Measurements from ENCODE around the gene OR51S1. TPM values are rescaled to one million over a fixed set of nuclear protein-coding genes. Genes with fewer than 3 reads are reported as not detected.
"Not testable (repeated sequence)": the region's sequence is repeated elsewhere in the genome, so short reads cannot be mapped to it uniquely, and the experiment has no call there.

Gene OR51S1, protein sequence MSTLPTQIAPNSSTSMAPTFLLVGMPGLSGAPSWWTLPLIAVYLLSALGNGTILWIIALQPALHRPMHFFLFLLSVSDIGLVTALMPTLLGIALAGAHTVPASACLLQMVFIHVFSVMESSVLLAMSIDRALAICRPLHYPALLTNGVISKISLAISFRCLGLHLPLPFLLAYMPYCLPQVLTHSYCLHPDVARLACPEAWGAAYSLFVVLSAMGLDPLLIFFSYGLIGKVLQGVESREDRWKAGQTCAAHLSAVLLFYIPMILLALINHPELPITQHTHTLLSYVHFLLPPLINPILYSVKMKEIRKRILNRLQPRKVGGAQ
- total RNA-seq, result not detected

- DNase-seq (ENCODE audit: low spot score), result no peak
Measured at GRCh38 chr11:4848908-4849532, at the start of gene OR51S1. TSS of gene OR51S1 (minus strand) at chr11:4849208. CDS start at chr11:4849208, 0 bp downstream.

- no peak for DNase-seq (ENCODE audit: low spot score)
Measured at GRCh38 chr11:4891996-4892640, 43.1 kb upstream of the OR51S1 start.

DNA sequence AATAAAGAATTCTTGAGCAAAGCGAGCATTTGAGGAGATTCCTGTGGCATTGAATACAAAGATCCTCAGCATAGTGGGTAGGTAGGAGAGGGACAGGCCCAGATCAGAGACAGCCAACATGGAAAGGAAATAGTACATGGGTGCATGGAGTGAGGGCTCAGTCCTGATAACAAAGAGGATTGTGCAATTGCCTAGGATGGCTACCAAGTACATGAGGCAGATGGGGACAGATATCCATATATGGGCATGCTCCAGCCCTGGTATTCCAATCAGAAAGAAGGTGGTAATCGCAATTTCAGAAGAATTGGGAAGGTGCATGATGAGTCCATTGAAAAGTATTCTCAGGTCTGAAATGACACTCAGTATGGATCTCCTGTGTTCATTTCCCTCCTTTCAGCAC, 41.3 kb upstream of the OR51S1 start:
- DNase-seq (ENCODE audit: low spot score), result no peak

GRCh38 chr11:4887591-4887990, 38.6 kb upstream of the OR51S1 start:
- DNase-seq (ENCODE audit: low spot score), result no peak

DNA sequence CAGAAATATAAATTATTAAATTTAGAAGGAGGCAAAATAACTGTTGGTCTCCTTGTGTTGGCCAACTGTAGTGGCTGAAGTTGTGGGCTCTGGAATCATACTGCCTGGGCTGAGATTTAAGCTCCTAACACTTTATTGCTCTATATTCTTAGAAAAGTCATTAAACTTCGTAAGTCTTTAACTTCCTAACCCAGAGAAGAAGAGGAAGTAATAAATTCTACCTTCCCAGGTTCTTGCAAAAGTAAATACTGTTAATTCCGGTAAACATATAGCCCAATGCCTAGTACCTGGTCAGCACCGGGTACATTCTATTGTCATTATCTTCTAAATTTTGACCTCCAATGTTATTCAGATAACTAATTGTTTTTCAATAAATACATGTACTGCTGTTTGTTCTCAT, 37.2 kb upstream of the OR51S1 start:
- DNase-seq (ENCODE audit: low spot score), result no peak

GRCh38 chr11:4884361-4884760, 35.4 kb upstream of the OR51S1 start:
- DNase-seq (ENCODE audit: low spot score), result no peak

- DNase-seq (ENCODE audit: low spot score), result no peak
Measured at GRCh38 chr11:4882543-4882942, 33.5 kb upstream of the OR51S1 start.

GRCh38 chr11:4881860-4882500, 33.0 kb upstream of the OR51S1 start, which contains the start of gene OR51T1:
TSS of gene OR51T1 (plus strand) at chr11:4881900. CDS start at chr11:4881900, 0 bp downstream.
- no peak for DNase-seq (ENCODE audit: low spot score)

GRCh38 chr11:4881188-4881587, 32.2 kb upstream of the OR51S1 start:
- no peak for DNase-seq (ENCODE audit: low spot score)

DNA sequence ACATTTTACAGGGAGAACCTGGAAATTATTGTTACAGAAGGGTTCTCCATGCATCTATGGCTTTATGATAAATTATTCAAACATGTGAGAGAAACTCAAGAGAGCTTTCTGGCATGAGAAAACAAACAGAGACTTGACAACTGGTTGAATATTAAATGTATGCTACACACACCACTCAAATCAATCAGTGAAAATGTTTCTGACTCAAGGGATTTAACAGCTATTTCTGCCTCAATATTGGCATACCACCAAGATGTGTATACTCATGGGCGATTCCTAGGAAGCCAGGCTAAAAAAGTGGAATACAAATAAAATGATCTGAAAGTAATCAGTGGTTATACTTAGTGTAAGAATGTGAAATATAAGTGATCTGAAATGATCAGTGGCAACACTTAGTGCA, 16.8 kb upstream of the OR51S1 start:
- no peak for DNase-seq (ENCODE audit: low spot score)

DNA sequence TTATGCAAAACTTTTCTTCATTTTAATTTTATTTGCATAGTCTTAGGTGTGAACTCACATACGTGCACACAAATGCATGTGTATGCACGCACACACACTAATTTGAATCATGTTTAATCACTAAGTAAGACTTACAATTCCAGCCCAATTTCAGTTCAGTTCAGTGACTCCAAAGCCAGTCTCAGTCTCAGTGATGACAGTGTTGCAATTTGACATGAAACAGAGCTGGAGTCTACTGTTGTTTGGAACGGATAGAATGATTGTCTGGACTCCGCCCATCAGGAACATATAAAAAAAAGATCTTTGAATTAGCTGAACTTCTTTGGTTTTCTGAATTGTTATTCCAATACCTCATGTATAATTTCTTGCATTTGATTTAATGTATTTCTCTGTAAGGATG, 14.9 kb upstream of the OR51S1 start:
- DNase-seq (ENCODE audit: low spot score), result no peak

GRCh38 chr11:4862447-4863236, 13.6 kb upstream of the OR51S1 start:
- DNase-seq (ENCODE audit: low spot score), result no peak

DNA sequence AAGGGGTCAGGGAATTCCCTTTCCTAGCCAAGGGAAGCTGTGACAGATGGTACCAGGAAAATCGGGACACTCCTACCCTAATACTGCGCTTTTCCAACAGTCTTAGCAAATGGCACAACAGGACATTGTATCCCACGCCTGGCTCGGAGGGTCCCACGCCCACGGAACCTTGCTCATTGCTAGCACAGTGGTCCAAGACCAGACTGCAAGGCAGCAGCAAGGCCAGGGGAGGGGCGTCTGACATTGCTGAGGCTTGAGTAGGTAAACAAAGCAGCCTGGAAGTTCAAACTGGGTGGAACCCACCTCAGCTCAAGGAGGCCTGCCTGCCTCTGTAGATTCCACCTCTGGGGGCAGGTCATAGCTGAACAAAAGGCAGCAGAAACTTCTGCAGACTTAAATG, 5.3 kb upstream of the OR51S1 start:
- DNase-seq (ENCODE audit: low spot score), result not testable (repeated sequence)

- DNase-seq (ENCODE audit: low spot score), result no peak
Measured at GRCh38 chr11:4851033-4851432, 2.0 kb upstream of the OR51S1 start.

- DNase-seq (ENCODE audit: low spot score), result no peak
Measured at GRCh38 chr11:4839851-4840549, 9.0 kb downstream of the OR51S1 start.

GRCh38 chr11:4830909-4831308, 18.1 kb downstream of the OR51S1 start:
- DNase-seq (ENCODE audit: low spot score), result no peak

- DNase-seq (ENCODE audit: low spot score), result no peak
Measured at GRCh38 chr11:4830346-4830745, 18.7 kb downstream of the OR51S1 start.

DNA sequence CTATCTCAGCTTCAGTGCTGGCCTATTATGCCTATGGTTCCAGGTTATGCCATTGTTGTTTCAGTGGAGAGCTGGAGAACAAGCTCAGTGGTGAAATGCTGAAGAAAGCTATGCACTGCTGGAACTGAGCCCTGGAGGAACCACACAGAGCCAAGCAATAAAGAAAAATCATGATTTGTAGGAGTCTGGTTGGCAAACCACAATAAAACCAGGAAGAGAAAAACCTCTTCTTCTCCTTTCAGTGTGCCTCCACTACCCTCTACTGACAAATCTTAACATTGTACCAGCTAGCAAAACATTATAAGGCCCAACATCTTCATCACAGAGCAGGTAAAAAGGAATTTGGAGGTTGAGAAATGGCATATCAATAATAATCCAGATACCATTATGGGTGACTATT, 22.6 kb downstream of the OR51S1 start:
- DNase-seq (ENCODE audit: low spot score), result no peak

DNA sequence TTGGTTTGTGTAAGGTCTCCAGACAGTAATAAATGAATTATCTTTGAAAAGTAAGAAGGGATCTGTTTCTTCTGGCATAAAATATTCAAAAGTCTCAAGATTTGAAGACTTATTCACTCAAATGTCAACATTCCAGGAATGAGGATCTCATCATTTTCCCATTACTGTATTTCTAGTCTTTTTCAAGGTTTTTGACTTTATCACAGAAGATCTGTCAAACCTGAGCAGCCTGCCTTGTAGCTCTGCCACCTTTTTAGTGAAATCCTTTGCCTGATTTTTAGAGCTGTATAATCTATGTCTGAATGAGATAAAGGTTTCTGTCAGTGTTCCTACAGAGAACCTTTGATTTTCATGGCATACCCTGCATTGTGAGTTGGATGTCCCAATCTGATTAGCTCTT, 23.9 kb downstream of the OR51S1 start:
- no peak for DNase-seq (ENCODE audit: low spot score)

- DNase-seq (ENCODE audit: low spot score), result no peak
Measured at GRCh38 chr11:4821021-4821420, 28.0 kb downstream of the OR51S1 start, which contains the start of gene OR51F2. TSS of gene OR51F2 (plus strand) at chr11:4821321. CDS start at chr11:4821422, 101 bp downstream.

- no peak for DNase-seq (ENCODE audit: low spot score)
Measured at GRCh38 chr11:4809246-4809645, 39.8 kb downstream of the OR51S1 start.
